Eye (tissue), 1 donor: Measurements from ENCODE around the gene ABR.
"Not testable (repeated sequence)": the region's sequence is repeated elsewhere in the genome, so short reads cannot be mapped to it uniquely, and the experiment has no call there.

Experiments
- DNase-seq: peaks from one replicate; pipeline ENCODE4 v3.0.0-alpha.2; 2015

The ABR gene

GRCh38 chr17:1199271-1199743 is 19.5 kb upstream of the ABR start:
- not testable (repeated sequence) for DNase-seq

DNA sequence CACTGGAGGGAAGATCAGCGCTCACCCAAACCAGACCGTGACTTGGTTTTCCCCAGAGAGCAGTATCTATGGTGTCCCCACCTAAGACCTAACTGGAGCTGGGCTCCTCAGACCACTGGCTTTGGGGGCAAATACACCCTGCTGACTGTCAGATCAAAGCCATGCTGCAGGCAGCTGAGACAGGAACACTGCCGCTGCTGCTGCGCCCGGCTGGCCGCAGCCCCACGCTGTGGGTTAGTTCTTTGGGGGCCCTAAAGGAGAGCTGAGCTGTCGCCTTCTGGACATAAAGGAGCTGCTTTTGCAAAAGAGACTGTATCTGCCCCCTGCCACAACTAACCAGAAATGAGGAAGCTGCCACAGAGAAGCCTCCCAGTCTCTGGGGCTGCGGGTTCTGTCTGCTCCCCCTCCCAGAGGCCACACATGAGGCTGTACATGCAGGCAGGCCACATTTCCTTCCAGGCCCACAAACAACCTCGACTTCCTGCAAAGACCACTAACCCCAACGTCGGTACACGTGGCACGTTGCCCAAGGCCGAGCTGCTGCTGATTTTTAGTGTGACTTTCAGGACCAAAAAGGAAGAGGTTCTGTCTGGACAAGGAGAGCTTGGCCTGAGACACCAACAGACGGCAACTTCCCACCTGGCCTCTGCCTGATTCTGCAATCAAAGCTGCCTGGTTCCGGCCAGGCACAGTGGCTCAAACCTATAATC is 18.2 kb upstream of the ABR start:
- DNase-seq = peak; percentile 63

DNA sequence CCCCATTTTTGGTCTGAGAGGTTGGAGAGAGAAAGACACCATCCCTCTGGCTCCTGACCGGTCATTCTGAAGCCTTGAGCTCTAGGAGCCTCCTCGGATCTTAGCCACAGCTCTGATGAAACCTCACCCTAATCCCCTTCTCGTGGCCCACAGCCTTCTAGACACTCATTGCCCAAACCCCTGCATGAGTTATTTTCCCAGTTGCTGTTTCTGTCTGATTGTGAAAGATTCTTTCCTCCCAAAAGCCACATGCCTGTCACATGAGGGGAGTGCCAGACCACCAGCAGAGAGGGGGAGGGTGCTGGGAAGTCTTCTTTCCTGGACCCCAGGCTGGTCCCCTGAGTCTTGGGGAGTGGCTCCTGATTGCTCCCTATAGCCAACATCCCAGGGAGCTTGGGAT is 17.6 kb upstream of the ABR start:
- peak; percentile 46 for DNase-seq

- no peak for DNase-seq
Observed at GRCh38 chr17:1196946-1197345, 17.2 kb upstream of the ABR start.

DNA sequence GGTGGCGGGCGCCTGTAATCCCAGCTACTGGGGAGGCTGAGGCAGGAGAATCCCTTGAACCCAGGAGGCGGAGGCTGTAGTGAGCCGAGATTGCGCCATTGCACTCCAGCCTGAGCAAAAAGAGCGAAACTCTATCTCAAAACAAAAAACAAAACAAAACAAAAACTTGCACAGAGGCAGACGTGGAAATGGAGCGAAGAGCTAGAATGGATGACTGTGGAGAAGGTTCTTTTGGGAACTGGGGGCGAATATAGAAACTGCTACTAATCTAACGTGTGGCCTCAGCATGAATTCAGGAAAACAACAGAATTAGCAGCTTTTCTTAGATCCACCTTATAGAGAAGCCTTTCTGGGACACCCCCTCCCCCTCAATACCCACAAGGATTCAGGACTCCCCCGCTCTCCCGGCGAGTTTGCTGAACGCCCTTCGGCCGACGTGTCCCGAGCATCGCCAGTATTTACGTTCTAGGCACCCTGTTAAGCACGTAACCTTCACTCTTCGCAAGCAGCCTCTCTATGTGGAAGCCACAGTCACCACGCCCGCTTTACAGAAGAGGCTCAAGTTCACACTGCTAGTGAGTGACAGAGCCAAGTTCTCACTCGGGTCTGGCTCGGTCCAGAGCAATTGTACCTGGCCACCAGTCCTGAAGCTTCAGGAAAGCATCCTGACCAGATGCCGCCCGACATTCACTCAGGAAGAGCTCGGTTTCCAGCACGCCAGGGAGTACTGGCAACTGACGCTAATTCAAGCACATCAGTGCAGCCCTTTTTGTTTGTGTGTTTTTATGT is 13.3 kb upstream of the ABR start:
- peak; percentile 0 for DNase-seq

DNA sequence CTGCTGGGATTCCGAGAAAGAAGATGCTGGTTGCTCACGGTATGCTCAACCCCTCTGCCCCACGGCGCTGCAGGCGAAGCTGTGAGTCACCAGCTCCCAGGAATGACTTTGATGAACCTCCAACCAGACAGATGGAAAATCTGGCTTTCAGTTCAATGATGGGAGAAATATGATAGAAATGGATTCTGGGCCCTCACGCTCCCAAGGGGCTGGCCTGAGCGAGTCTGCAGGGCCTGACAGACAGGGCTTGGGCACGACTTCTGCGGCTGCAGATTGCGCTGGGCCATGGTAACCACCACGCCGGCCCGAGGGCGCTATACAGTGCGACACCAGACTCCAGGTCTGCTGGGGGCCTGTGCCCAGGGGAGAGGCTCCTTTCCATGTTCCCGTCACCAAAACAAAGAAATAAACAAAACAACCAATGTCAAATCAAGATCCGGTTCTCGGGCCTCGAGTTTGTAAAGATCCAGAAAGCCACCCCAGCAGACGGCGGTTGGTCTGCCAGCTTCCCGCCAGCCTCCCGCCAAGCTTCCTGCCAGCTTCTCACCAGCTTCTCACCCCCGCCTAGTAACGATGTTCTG is 11.1 kb upstream of the ABR start:
- peak; percentile 83 for DNase-seq

DNA sequence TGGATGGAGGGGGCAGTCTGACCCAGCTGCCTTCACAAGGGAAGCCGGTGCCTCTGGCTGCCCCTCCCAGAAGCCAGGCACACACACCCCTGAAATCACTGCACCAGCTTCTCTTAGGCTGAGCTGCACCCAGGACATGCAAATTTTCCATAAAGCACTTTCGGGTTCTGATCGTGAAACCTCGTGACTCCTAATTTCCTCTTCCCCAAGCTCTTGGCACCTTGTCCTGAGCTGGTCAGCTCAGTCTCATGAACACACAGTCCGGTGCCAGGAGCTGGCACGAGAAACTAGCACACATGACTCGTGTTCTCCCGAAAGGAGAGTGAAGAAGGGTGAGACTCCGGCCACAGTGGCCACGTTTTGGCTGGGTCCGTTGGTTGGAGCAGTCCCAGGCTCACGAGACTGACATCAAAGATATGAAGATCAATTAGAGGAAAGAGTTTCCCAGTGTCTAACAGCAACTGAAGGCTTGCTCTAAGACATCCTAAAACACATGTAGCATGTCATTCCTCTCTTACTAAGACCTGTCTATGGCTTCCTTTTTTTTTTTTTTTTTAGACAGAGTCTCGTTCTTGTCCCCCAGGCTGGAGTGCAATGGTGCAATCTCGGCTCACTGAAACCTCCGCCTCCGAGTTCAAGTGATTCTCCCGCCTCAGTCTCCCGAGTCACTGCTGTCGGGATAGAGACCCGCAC is 9.2 kb upstream of the ABR start:
- DNase-seq = no peak

DNA sequence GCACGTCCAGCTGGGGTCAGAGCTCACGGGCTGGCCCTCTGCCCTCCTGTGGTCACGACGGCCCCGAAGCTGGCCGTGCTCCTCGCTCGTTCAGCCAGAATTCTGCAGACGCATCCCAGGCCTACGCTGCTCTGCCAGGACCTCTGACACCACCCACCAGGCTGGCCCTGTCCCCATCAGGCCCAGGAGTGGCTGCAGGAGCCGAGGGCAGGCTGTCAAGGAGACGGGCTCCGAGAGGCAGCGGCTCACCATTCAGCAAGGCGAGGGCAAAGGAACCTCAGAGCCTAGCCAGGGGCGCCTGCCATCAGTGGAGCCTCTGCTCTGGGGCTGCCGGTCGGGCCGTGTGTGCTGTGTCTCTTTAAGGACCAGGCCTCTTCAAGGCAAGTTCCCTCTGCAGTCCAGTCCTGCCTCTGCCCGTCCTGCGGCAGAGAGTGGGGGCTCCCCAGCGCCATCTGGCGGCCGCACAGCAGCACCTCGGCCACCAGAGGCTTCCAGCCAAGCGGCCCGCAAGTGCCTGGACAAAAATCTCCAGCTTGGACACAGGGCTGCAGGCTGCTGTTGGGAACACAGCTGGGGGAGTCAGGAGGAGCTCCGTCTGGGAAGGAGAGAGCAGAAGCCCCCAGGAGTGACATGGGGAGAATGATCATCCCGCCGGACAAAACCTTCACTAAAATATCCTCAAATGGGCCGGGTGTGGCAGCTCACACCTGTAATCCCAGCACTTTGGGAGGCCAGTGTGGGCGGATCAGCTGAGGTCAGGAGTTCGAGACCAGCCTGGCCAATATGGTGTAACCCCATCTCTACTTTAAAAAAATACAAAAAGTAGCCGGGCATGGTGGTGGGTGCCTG is 7.4 kb upstream of the ABR start:
- DNase-seq = peak; percentile 94

DNA sequence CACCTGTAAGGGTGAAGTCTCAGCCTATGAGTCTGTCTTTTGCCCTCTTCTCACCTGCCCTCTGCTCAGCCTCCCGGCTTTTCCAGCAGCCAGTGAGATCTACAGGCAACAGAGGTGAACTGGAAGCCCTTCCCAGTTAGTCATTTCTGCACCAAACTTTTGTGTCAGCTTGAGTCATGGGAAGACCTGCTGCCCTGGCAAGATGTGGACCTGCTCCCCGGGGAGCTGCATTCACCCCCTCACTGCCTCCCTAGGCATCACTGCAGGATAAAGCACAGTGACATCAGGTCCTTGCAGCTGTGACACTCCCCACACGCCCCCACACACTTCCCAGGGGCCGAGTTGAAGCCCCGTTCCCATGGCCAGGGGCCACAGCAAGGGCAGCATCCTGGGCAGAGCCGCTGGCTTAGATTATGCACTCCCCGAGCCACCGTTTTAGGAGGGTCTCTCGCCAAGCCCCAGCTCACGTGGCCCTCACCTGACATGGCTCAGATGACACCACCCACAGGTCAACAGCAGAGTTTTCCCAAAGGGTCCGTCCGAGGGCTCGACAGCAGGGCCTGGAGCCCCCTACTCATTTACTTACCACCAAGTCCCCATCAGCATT is 6.5 kb upstream of the ABR start:
- no peak for DNase-seq

DNA sequence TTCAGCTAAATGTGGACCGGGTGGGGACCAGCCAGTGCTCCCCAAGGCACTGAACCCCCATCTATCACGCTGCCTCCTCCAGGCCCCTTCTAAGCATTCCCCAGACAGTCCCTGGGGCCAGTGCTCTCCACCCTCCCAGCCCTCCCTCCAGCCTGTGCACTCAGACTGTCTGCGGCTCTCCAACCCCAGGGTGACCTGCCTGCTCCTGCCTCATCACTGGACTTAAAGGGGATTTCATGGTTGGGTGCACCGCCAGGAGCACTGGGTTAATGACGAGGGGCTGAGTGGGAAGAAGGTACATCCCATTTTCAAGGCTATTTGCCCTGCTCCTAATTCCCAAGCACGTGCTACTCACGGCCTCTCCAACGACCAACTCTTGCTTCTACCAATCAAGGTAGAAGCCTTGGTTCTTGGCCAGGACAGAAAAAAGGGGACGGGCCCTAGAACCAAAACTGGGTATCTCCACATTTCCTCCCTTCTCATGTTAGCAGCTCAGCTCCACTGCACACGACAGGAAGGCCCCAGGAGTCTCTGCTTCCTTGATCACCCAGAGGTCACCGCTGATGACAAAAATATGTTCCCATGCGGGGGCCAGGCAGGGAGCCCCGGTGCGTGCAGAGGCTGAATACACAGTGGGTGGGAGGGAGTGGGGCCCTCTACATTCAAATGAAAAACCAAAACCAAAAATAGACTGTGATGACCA is 3.5 kb upstream of the ABR start:
- DNase-seq = peak; percentile 93

DNA sequence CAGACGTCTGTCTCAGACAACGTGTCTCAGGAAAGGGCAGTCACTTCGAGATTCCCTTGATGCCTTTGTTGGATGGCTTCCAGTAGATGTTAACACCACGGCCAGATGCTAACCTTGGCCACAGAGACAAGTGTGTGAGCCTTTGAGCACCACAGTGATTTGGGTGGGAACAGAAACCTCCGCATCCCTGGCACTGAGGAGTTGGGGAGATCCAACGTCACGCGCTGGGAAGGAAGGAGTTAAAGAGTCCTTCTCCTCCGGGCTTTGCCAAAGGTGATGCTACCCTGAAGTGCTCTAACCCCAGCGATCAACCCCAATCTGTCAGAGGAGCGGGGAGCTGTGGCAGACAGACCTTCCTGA is 3.0 kb upstream of the ABR start:
- peak; percentile 79 for DNase-seq

DNA sequence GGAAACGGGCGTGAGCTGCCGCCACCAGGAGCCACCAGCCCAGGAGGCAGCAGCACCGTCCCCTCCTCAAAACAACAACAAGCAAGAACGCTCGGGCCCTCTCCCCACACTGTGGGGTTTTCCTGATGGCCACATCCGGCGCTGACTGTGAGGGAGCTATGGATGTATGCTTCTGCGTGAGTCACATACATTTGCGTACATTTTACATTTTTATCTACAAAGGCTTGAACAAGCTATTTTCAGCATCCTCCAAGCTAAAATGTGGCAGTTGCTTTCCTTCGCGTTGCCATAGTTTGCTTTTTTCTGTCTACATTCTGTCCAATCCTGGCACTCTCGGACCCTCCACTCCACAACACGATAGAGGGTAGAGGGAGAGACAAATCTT is 2.0 kb upstream of the ABR start:
- DNase-seq = peak; percentile 29

DNA sequence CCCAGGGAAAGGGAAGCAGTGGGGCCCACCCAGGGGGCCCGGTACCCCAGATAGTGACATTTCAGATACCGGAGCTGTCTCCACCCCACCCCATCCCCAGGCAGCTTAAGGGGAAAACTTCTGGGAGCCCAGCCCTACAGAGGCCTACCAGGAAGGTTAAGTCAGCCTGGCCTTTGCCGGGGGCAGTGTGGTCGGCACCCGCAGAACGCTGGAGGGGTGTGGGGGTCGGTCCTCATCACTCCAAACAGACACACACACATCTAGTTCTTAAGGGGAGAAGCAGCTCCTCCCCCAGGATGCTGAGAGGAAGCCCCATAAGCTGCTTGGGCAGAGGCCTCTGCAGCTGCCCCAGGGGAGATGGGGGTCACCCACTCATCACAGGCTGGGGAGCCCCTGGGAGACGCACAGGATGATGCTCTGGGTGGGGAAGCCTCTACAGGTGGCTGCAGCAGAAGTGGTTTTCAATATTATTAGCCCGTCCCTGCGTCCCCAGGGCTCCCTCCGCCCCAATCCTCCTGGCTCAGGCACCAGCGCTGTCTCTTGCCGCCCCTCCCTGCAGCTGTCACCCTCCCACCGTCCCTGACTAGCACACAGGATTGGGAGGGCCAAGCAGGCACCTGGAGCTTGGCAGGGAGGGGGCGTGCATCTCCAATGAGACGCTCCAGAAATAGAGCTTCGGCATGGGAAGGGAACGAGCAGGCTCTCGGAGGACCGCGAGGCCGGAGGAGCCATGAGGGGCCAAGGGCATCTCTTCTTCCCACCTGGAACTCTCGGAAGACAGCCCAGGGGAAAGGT is 1.4 kb upstream of the ABR start:
- peak; percentile 39 for DNase-seq

DNA sequence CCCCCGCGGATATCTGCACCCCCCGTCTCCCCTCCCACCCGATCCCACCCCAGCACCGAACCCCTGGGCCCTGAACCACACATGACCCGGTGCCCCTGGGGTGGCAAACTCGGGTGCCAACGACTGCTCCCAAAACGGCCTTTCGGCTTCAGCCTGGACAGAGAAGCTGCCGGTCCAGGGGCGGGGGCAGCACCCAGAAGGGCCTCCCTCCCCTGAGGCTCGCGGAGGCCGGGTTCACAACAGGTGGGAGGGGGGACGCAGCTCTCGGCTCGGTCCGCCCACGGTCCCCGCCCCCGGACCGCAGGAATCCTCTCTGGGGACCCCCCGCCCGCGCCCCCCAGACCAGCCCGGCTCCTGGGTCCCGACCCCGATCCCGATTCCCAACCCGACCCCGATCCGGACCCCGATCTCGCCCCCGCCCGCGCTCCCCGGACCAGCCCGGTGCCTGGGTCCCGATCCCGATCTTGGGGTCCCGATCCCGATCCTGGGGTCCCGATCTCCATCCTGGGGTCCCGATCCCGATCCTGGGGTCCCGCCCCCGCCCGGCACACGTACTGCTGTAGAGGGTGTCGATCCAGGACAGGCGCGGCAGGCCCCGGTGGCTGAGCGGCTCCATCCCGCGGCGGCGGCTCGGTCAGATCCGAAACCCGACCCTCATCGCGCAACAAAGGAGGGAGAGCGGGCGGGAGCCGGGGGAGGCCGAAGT is 516 bp downstream of the ABR start:
- DNase-seq = no peak

DNA sequence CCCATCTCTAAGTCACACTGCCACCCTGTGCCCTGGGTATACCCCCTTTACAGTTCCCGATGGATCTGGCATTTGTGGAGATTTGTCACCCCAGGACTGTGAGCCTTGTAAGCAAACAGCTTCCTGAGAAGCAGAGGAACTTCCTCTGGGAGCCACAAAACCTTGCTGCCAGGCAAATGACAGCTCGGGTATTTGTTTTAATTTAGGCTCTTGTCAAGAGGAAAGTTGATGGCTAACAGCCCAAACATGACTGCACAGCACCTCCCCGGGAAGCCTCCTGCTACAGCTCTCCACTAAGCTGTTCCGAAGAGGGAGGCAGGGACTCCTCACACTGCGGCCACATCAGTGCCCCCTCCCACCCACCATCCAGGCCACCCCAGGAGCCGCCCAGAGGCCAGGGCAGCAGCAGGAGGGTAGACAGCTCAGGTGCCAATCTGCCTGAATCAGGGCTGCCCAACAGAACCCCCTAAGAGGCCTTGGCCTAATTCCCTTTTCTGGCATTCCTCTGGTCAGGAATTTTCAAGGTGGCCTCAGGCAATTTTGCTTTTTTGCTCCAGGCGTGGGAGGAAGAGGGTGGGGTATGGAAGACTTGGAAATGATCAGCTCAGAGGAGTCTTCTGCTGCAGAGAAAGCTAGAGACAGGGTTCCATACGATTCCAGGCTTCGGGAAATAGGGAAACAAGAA is 2.6 kb downstream of the ABR start:
- peak; percentile 38 for DNase-seq

DNA sequence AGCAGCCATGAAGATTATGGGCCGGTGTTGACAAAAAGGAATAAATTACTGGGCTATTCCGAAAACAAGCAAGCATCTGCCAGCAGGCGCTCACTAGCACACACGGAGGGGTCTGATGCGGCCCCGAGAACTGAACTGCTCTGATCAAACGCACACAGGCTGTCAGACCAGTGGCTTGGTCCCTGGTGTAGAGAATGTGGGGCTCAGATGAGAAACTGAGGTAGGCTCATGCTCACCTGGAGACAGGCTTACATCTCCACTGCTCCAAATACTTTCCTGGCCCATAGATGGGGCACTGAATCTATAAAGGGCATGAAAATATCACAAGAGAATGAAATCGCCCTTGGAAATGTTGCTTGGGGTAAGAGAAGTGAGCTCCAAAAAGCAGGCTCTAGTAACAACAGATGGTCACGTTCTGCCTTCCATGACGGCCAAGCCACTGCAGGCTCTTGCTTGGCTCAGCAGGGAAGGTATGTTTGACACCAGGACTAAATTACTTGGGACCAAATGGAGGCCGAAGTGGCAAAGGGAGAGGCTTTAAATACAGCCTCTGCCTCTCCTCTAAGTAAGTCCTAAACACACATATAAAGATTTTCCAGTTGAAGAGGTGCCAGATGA is 5.4 kb downstream of the ABR start:
- no peak for DNase-seq

- DNase-seq = peak; percentile 45
Observed at GRCh38 chr17:1173432-1174262, 6.1 kb downstream of the ABR start.

- DNase-seq = no peak
Observed at GRCh38 chr17:1171953-1172352, 7.8 kb downstream of the ABR start.
